ES-I3 (cell line): Measurements from ENCODE around the gene HNRNPA2B1.
"Not testable (repeated sequence)": the region's sequence is repeated elsewhere in the genome, so short reads cannot be mapped to it uniquely, and the experiment has no call there.

Source experiments
- H3K36me3 ChIP-seq: 2 replicates; pipeline ENCODE4 v1.6.1; 2013; ENCODE audit warnings: mild to moderate bottlenecking, low read length, control low read depth, moderate library complexity; ENCODE audit not compliant: insufficient read depth
- H3K4me1 ChIP-seq: 2 replicates; pipeline ENCODE4 v1.6.1; 2013; ENCODE audit warnings: mild to moderate bottlenecking, control low read depth, low read length; ENCODE audit not compliant: insufficient read depth
- H3K9ac ChIP-seq: 2 replicates; pipeline ENCODE4 v1.6.1; 2013; ENCODE audit warnings: low read depth, mild to moderate bottlenecking, low read length, moderate library complexity
- H3K9me3 ChIP-seq: 2 replicates; pipeline ENCODE4 v1.6.1; 2013; ENCODE audit warnings: mild to moderate bottlenecking, low read length, moderate library complexity; ENCODE audit not compliant: control insufficient read depth, insufficient read depth

HNRNPA2B1 gene

DNA sequence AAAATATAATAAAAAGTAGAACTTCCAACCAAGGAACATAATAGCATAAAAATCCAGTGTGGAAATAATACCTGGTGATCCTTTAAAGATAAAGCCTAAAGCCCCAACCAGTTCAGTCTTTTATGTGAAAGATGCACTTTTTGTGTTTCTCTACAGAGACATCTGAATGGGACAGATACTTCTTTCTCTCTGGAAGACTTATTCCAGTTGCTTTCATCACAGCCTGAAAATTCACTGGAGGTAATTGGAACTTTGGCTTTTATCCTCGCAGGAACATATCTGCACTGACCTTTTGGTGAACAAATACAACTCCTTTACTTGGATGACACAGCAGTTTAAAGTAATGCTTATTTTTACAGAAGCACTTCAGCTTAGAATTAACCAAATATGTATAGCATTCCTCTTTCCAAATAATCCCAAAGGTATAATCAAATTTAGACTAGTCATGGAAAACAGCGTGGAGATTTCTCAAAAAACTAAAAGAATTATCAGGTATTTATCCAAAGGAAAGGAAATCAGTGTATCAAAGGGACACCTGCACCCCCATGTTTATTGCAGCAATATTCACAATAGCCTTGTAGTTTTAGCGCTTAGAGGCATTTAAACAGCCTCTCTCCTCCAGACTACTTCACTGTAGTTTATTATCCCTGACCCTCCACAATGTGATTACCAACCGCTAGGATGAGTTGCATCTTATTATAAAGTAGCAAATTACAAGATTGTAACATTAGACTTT is 16.8 kb downstream of the HNRNPA2B1 start:
- H3K4me1 ChIP-seq: no peaks in the 10 kb centered on the region
- H3K9me3 ChIP-seq: no peaks in the 10 kb centered on the region
- no peak overlapping the region for H3K9ac ChIP-seq
- peaks cover 2% of the 10 kb centered on the region; the same call in 1 of the 2 replicates for H3K36me3 ChIP-seq

- peaks cover 4% of the 10 kb centered on the region for H3K36me3 ChIP-seq
- H3K4me1 ChIP-seq: no peaks in the 10 kb centered on the region
- H3K9ac ChIP-seq: no peak overlapping the region
- no peaks in the 10 kb centered on the region for H3K9me3 ChIP-seq
Measured at GRCh38 chr7:26182706-26183105, 17.8 kb downstream of the HNRNPA2B1 start.

DNA sequence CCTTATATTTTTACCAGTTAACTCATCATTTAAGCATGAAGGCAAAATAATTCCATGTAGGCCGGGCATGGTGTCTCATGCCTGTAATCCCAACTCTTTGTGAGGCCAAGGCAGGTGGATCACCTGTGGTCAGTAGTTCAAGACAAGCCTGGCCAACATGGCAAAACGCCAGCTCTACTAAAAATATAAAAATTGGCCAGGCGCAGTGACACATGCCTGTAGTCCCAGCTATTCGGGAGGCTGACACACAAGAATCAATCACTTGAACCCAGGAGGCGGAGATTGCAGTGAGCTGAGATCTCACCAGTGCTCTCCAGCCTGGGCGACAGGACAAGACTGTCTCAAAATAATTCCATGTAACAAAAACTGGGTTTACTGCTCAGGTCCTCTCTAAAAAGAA is 18.3 kb downstream of the HNRNPA2B1 start:
- H3K9ac ChIP-seq: no peak overlapping the region
- no peaks in the 10 kb centered on the region for H3K4me1 ChIP-seq
- H3K9me3 ChIP-seq: no peaks in the 10 kb centered on the region
- peaks cover 4% of the 10 kb centered on the region for H3K36me3 ChIP-seq

DNA sequence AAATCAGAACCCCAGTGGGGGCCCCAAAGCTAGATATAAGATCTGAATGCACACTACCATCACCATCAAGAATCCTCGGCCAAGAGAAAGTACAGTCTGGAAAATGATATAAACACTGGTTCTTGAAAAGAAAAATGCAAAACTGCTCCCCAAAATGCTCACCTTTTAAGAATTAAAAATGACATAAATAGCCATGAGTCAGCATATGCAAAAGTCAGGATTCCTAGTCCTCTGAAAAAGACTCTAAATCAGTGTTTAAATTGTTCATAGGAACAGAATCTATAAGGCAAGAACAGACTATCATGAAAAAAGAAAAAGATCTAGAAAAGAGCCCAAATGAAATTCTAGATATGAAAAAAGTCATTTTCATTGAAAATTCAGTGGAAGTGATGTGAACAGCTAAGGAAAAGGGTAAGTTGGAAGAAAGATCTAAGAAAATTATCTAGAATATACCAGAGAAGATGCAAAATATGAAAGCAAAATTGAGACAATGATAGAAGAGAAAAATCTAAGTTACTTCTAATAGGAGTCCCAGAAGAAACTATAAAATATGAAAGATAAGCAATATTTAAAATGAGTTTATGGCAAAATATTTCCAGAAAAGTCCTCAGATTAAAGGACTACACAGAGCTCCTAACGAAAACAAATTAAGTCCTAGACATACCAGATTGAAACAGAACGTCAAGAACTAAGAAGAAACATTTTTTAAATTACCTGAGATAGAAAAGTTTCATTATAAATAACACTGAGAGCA is 18.9 kb downstream of the HNRNPA2B1 start:
- peaks cover 4% of the 10 kb centered on the region for H3K36me3 ChIP-seq

DNA sequence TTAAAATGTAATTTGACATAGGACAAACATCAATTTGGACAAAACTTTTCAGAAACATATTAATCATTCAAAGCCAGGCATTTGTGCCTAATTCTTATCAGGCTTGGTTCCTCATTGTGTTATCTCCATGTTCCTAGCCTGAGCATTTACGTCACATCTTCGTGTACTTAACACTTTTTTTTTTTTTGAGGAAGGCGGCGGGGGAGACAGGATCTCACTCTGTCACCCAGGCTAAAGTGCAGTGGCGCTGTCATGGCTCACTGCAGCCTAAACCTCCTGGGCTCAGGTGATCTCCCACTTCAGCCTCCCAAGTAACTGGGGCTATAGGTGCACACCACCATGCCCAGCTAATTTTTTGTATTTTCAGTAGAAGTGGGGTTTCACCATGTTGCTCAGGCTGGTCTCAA is 19.8 kb downstream of the HNRNPA2B1 start:
- no peak overlapping the region for H3K9ac ChIP-seq
- H3K4me1 ChIP-seq: no peaks in the 10 kb centered on the region
- H3K9me3 ChIP-seq: no peaks in the 10 kb centered on the region
- H3K36me3 ChIP-seq: peaks cover 4% of the 10 kb centered on the region

More for the DNA sequence above, 18.9 kb downstream of the HNRNPA2B1 start:
- Histone ChIP-seq H3K9me3 (no peaks in the 10 kb centered on the region), H3K9ac (no peak overlapping the region), H3K4me1 (no peaks in the 10 kb centered on the region)

- no peaks in the 10 kb centered on the region for H3K4me1 ChIP-seq
- H3K36me3 ChIP-seq: peaks cover 2% of the 10 kb centered on the region
- H3K9me3 ChIP-seq: no peaks in the 10 kb centered on the region
- H3K9ac ChIP-seq: no peak overlapping the region
Measured at GRCh38 chr7:26179826-26180497, 20.6 kb downstream of the HNRNPA2B1 start.

- Histone ChIP-seq H3K36me3 (peaks cover 2% of the 10 kb centered on the region), H3K9me3 (0 out of 2 replicates have a peak, but pooled peaks cover 4% of the 10 kb centered on the region), H3K4me1 (no peaks in the 10 kb centered on the region), H3K9ac (no peak overlapping the region)
Measured at GRCh38 chr7:26179422-26179821, 21.1 kb downstream of the HNRNPA2B1 start.

- H3K9me3 ChIP-seq: 0 out of 2 replicates have a peak, but pooled peaks cover 4% of the 10 kb centered on the region
- peaks cover 2% of the 10 kb centered on the region for H3K36me3 ChIP-seq
- H3K9ac ChIP-seq: no peak overlapping the region
- no peaks in the 10 kb centered on the region for H3K4me1 ChIP-seq
Measured at GRCh38 chr7:26178272-26178960, 22.1 kb downstream of the HNRNPA2B1 start.

- H3K36me3 ChIP-seq, H3K9me3 ChIP-seq, H3K4me1 ChIP-seq, H3K9ac ChIP-seq: not testable (repeated sequence)
Measured at GRCh38 chr7:26177269-26177668, 23.3 kb downstream of the HNRNPA2B1 start.

DNA sequence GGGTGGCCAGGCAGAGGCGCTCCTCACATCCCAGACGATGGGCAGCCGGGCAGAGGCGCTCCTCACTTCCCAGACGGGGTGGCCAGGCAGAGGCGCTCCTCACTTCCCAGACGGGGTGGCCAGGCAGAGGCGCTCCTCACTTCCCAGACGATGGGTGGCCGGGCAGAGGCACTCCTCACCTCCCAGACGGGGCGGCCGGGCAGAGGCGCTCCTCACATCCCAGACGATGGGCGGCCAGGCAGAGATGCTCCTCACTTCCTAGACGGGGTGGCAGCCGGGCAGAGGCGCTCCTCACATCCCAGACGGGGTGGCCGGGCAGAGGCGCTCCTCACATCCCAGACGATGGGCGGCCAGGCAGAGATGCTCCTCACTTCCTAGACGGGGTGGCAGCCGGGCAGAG is 23.9 kb downstream of the HNRNPA2B1 start:
- H3K9me3 ChIP-seq: not testable (repeated sequence)

DNA sequence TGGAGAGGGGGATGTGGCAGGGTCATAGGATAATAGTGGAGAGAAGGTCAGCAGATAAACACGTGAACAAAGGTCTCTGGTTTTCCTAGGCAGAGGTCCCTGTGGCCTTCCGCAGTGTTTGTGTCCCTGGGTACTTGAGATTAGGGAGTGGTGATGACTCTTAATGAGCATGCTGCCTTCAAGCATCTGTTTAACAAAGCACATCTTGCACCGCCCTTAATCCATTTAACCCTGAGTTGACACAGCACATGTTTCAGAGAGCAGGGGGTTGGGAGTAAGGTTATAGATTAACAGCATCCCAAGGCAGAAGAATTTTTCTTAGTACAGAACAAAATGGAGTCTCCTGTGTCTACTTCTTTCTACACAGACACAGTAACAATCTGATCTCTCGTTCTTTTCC is 24.6 kb downstream of the HNRNPA2B1 start:
- not testable (repeated sequence) for H3K36me3 ChIP-seq, H3K4me1 ChIP-seq, H3K9me3 ChIP-seq, H3K9ac ChIP-seq

More for the DNA sequence above, 23.9 kb downstream of the HNRNPA2B1 start:
- not testable (repeated sequence) for H3K9ac ChIP-seq, H3K4me1 ChIP-seq, H3K36me3 ChIP-seq

DNA sequence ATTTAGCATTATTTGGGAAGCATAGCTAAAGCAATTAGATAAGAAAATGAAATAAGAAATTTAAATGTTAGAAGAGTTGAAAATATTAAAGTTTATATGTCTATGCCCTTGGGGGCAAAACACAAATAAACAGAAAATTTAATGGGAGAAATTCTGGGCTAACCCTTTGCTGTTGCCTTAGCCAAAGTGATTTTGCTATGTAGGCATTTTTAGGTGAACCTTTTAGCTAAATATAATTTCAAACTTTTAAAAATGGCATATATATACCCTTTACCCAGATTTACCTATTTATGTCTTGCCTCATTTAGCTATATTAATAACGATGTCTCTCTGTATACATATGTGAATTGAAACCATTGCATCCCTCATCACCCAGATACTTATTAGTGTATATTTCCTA is 28.5 kb downstream of the HNRNPA2B1 start:
- H3K4me1 ChIP-seq: 0 out of 2 replicates have a peak, but pooled peaks cover 7% of the 10 kb centered on the region
- peaks cover 6% of the 10 kb centered on the region; the same call in 1 of the 2 replicates for H3K9me3 ChIP-seq
- peaks cover 5% of the 10 kb centered on the region; the same call in 1 of the 2 replicates for H3K36me3 ChIP-seq
- H3K9ac ChIP-seq: no peak overlapping the region

DNA sequence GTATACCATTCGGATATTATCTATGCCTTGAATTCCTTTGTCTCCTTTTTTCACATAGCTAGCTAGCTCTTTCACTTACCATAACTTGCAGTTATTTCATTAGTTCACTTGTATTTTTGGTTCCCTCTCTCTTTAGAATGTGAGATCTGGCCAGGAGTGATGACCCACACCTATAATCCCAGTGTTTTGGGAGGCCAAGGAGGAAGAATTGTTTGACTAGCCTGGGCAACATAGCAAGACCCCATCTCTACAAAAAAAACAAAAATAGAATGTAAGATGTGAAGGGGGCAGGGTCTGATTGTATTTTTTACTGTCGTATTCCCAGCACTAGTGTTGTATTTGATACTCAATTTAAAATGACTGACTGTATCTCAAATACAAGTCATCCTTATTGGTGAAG is 28.9 kb downstream of the HNRNPA2B1 start:
- H3K9ac ChIP-seq: no peak overlapping the region
- peaks cover 11% of the 10 kb centered on the region for H3K4me1 ChIP-seq

GRCh38 chr7:26170663-26171062 is 29.9 kb downstream of the HNRNPA2B1 start:
- H3K36me3 ChIP-seq: peaks cover 5% of the 10 kb centered on the region; the same call in 1 of the 2 replicates
- peaks cover 21% of the 10 kb centered on the region for H3K4me1 ChIP-seq
- H3K9ac ChIP-seq: no peak overlapping the region
- H3K9me3 ChIP-seq: peaks cover 6% of the 10 kb centered on the region; the same call in 1 of the 2 replicates

More for the DNA sequence above, 28.9 kb downstream of the HNRNPA2B1 start:
- H3K36me3 ChIP-seq: peaks cover 5% of the 10 kb centered on the region; the same call in 1 of the 2 replicates
- H3K9me3 ChIP-seq: peaks cover 6% of the 10 kb centered on the region; the same call in 1 of the 2 replicates
